OCI-LY7 (cell line): ENCODE data around the gene DNAH11. TPM values are rescaled to one million over a fixed set of nuclear protein-coding genes. Genes with fewer than 3 reads are reported as not detected.

ENCODE experiments used
- BruUV-seq: library from RNA; stranded (reverse); fragments of 400-500 nt; replicated peaks from 2 replicates; lab custom pipeline; 2021; lab: Mats Ljungman, UMichigan
- CTCF ChIA-PET: fragments of 300-600 bp; sonication (Branson Sonifier 250); formaldehyde crosslinking; loops from one replicate; lab custom pipeline; 2022; ENCODE audit warnings: antibody characterized with exemption; ENCODE audit not compliant: unreplicated experiment; lab: Charles Lee
- POLR2A ChIA-PET: fragments of 300-600 bp; sonication (Branson Sonifier 250); formaldehyde crosslinking; loops from one replicate; lab custom pipeline; 2022; ENCODE audit warnings: antibody characterized with exemption; lab: Charles Lee
- DNase-seq: peaks from one replicate; pipeline ENCODE4 v3.0.0-alpha.2; 2015; ENCODE audit warnings: low spot score
- H2AFZ ChIP-seq: fragments of 200-600 bp; sonication (generic), shearing (Covaris generic); 2 replicates; pipeline ENCODE4 v1.6.1; 2014; ENCODE audit warnings: mild to moderate bottlenecking, antibody characterized with exemption, low read length, moderate library complexity
- H3K27ac ChIP-seq: fragments of 200-600 bp; sonication (generic); 2 replicates; pipeline ENCODE4 v1.5.1; 2014; ENCODE audit warnings: mixed run types, low read depth, mild to moderate bottlenecking, moderate library complexity, low read length, inconsistent platforms; ENCODE audit not compliant: poor library complexity, severe bottlenecking
- H3K36me3 ChIP-seq: fragments of 200-600 bp; sonication (generic); 2 replicates; pipeline ENCODE4 v1.6.1; 2014; ENCODE audit warnings: mild to moderate bottlenecking, antibody characterized with exemption, low read length, moderate library complexity, mixed read lengths; ENCODE audit not compliant: insufficient read depth
- H3K4me1 ChIP-seq: fragments of 200-600 bp; sonication (generic); 2 replicates; pipeline ENCODE4 v1.5.1; 2014; ENCODE audit warnings: mild to moderate bottlenecking, low read length; ENCODE audit not compliant: insufficient read depth, poor library complexity, severe bottlenecking
- H3K4me2 ChIP-seq: fragments of 200-600 bp; sonication (generic); 2 replicates; pipeline ENCODE4 v1.6.1; 2014; ENCODE audit warnings: mild to moderate bottlenecking, low read length
- H3K4me3 ChIP-seq: fragments of 200-600 bp; sonication (generic); 2 replicates; pipeline ENCODE4 v1.5.1; 2014; ENCODE audit warnings: mild to moderate bottlenecking, low read depth, low read length; ENCODE audit not compliant: poor library complexity, severe bottlenecking
- H3K79me2 ChIP-seq: fragments of 200-600 bp; sonication (generic); 2 replicates; pipeline ENCODE4 v1.6.1; 2016; ENCODE audit warnings: low read depth, mild to moderate bottlenecking, low read length, moderate library complexity, mixed read lengths; ENCODE audit not compliant: insufficient read depth
- H3K9me2 ChIP-seq: fragments of 200-600 bp; sonication (generic); 2 replicates; pipeline ENCODE4 v1.6.1; 2016; ENCODE audit warnings: mild to moderate bottlenecking, low read length, mixed read lengths; ENCODE audit not compliant: insufficient read depth
- H3K9me3 ChIP-seq: fragments of 200-600 bp; sonication (generic); 2 replicates; pipeline ENCODE4 v1.6.1; 2014; ENCODE audit warnings: mild to moderate bottlenecking, mixed run types, low read length, mixed read lengths
- H4K20me1 ChIP-seq: fragments of 200-600 bp; sonication (generic); 2 replicates; pipeline ENCODE4 v1.6.1; 2014; ENCODE audit warnings: mild to moderate bottlenecking, antibody characterized with exemption, low read length, moderate library complexity, mixed read lengths; ENCODE audit not compliant: insufficient read depth
- EZH2phosphoT487 ChIP-seq: fragments of 200-600 bp; sonication (generic); IDR thresholded peaks from 2 replicates; pipeline ENCODE4 v1.6.1; 2018; ENCODE audit warnings: low read depth, borderline replicate concordance, mild to moderate bottlenecking, mixed run types, antibody characterized with exemption, low read length, moderate library complexity, mixed read lengths
- intact Hi-C: fragments of 100-400 bp; cut with micrococcal nuclease; formaldehyde crosslinking; loops from one replicate; pipeline ENCODE4 v1.10.0; 2022; ENCODE audit not compliant: unreplicated experiment
- total RNA-seq, 2 experiments: library from RNA; depleted of rRNA in 1 of 2; stranded (reverse); fragments of >200 nt in 1 of 2; shearing (Covaris generic) in 1 of 2; gene quantifications; 2 replicates each; pipeline ENCODE4 v1.2.3, GENCODE V29; 2014 to 2022
- TF ChIP-seq, protein P1 (sequence below): fragments of 200-600 bp; sonication (generic); conservative IDR thresholded peaks from 2 replicates; pipeline ENCODE4 v1.5.1; 2014; ENCODE audit warnings: mild to moderate bottlenecking, antibody characterized with exemption, low read length, moderate library complexity, mixed read lengths

The DNAH11 gene
- total RNA-seq, 2 experiments from 2014 or later: not detected

GRCh38 chr7:21497072-21497471, 45.8 kb upstream of the DNAH11 start:
- TF ChIP-seq, protein P1, sequence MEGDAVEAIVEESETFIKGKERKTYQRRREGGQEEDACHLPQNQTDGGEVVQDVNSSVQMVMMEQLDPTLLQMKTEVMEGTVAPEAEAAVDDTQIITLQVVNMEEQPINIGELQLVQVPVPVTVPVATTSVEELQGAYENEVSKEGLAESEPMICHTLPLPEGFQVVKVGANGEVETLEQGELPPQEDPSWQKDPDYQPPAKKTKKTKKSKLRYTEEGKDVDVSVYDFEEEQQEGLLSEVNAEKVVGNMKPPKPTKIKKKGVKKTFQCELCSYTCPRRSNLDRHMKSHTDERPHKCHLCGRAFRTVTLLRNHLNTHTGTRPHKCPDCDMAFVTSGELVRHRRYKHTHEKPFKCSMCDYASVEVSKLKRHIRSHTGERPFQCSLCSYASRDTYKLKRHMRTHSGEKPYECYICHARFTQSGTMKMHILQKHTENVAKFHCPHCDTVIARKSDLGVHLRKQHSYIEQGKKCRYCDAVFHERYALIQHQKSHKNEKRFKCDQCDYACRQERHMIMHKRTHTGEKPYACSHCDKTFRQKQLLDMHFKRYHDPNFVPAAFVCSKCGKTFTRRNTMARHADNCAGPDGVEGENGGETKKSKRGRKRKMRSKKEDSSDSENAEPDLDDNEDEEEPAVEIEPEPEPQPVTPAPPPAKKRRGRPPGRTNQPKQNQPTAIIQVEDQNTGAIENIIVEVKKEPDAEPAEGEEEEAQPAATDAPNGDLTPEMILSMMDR: peak; percentile 70
- no peak for TF ChIP-seq EZH2phosphoT487
- ChIA-PET POLR2A (no interaction called here), CTCF (no interaction called here)
- H3K36me3 ChIP-seq: peaks cover 13% of the 10 kb centered on the region
- no peak overlapping the region for H3K27ac ChIP-seq
- intact Hi-C loops: no loop called here
- no peak overlapping the region for H3K4me3 ChIP-seq
- DNase-seq: peak; percentile 7
- H3K4me1 ChIP-seq: no peaks in the 10 kb centered on the region
- no peaks in the 10 kb centered on the region for H3K79me2 ChIP-seq
- H2AFZ ChIP-seq: no peak overlapping the region
- H3K9me3 ChIP-seq: peaks cover 18% of the 10 kb centered on the region; the same call in 1 of the 2 replicates
- BruUV-seq: no TSS peak
- no peaks in the 10 kb centered on the region for H3K9me2 ChIP-seq
- H3K4me2 ChIP-seq: no peak overlapping the region
- no peaks in the 10 kb centered on the region for H4K20me1 ChIP-seq

DNA sequence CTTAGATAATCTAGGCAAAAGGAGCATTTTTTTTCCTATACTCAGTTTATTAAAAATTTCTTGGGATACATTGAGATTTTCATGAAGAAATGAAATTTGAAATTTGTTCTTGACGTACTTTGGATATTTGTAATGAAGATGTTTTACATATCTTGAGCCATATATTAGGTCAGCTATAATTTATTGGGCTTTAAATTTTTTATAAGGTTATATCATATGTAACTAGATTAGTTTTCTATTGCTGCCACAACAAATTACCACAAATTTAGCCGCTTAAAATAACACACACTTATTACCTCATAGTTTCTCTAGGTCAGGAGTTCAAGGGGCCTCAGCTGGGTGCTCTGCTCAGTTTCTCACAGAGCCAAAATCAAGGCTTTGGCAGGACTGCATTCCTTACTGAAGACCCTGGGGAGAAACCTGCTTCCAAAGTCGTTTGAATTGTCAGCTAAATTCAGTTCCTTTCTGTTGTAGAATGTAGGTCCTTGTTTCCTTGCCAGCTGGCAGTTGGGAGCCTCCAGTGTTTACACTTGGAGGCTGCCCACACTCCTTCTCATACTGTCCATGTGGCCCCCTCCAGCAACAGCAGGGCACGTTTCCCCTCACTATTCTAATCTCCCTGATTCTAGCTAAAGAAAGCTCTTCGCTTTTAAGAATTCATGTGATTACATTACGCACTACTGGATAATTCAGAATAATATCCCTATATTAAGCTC, 42.6 kb upstream of the DNAH11 start:
- POLR2A ChIA-PET: no interaction called here

More for the DNA sequence above, 42.6 kb upstream of the DNAH11 start:
- H3K36me3 ChIP-seq: no peaks in the 10 kb centered on the region; the same call in 1 of the 2 replicates
- TF ChIP-seq, protein P1: no peak
- no peak for TF ChIP-seq EZH2phosphoT487
- no peak for DNase-seq
- no peaks in the 10 kb centered on the region for H3K4me1 ChIP-seq
- CTCF ChIA-PET: no interaction called here
- BruUV-seq: no TSS peak
- H3K9me2 ChIP-seq: no peaks in the 10 kb centered on the region
- no peaks in the 10 kb centered on the region for H3K79me2 ChIP-seq
- no peak overlapping the region for H3K4me2 ChIP-seq
- H2AFZ ChIP-seq: no peak overlapping the region
- no peaks in the 10 kb centered on the region for H4K20me1 ChIP-seq
- H3K27ac ChIP-seq: no peak overlapping the region
- H3K4me3 ChIP-seq: no peak overlapping the region
- intact Hi-C loops: loop anchor here (5.0 kb wide), 1 partner anchor 238 kb away; no protein-coding TSS in a partner anchor
- no peaks in the 10 kb centered on the region for H3K9me3 ChIP-seq
